NCI-H2029 (cell line): ENCODE measurements around the gene CCDC34.
A peak's percentile ranks its signal among the peaks of the same experiment; 100 is the strongest.

Experiments used
- DNase-seq: peaks from one replicate; lab custom pipeline; 2025; lab: John Stamatoyannopoulos, UW

Gene CCDC34, protein sequence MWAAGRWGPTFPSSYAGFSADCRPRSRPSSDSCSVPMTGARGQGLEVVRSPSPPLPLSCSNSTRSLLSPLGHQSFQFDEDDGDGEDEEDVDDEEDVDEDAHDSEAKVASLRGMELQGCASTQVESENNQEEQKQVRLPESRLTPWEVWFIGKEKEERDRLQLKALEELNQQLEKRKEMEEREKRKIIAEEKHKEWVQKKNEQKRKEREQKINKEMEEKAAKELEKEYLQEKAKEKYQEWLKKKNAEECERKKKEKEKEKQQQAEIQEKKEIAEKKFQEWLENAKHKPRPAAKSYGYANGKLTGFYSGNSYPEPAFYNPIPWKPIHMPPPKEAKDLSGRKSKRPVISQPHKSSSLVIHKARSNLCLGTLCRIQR

DNA sequence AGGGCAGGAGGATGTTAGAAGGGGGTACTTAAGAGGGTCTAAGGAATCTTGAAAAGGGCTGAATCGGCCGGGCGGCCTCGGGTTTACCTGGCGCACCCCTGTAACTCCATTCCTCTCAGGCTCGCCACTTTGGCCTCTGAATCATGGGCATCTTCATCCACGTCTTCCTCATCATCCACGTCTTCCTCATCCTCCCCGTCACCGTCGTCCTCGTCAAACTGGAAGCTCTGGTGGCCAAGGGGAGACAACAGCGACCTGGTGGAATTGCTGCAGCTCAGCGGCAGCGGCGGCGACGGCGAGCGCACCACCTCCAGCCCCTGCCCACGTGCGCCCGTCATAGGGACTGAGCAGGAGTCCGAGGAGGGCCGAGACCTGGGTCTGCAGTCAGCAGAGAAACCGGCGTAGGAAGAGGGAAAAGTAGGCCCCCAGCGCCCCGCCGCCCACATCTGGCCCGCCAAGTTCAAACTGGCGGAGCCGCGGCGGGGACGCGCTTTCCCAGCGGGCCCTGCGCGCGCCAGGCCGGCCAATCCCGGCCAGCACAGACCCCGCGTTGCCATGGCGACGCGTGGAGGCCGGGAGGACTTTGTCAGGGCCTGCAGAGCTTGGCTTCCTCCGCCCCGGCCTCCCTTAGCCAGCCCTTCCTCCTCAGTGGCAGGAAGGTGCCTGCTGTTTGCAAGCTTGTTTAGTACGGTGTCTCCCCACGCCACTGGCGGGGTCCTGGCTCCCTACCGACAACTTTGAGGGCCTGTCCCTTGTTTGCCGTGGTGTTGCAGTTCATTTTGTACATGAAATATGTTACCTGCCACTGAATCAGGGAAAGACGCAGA is at the start of gene CCDC34:
Gene CCDC34, minus strand, starts transcription at position 467 of the 827 bp plus-strand sequence. Its CDS starts 21 bp downstream, at position 446.
- DNase-seq = peak; percentile 95

DNA sequence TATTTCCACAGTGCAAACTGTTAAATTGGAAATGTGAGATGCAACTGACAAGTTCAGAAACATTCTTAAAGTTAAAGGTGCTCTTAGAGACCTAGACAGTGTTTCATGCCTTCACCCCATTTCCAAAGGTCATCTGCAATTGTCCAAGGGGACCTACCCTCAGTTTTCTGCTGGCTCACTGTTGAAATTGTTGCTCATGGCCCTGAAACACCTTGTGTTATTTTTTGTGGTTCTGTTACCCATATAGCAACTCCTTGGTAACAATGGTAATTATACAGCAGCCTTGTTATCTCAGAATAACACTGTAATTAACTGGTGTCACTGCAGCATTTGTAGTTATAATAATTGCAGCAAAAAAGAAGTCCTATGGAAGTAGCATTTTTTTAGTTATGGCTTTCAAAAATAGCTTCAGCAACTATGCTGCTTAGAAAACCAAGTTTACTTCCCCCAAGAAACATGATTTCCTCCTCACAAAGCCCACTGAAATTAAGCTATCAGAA is 49.2 kb upstream of the CCDC34 start:
- no peak for DNase-seq

DNA sequence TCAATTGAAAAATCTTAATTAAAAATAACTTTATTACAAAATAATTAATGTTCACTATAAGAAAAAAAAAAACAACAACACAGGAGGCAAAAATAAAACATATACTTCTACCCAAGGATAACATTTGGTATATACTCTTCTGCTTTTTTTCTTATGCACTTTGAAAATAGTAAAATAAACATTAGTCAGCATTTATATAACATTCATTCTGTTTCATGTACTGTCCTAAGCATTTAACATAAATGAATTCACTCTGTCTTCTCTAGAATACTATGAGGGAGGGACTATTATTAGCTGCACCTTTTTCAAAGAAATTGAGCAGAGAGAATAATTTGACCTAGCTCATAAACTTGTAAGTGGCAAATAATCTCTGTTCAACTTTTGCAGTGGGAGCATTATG is 48.3 kb upstream of the CCDC34 start:
- DNase-seq = no peak

DNA sequence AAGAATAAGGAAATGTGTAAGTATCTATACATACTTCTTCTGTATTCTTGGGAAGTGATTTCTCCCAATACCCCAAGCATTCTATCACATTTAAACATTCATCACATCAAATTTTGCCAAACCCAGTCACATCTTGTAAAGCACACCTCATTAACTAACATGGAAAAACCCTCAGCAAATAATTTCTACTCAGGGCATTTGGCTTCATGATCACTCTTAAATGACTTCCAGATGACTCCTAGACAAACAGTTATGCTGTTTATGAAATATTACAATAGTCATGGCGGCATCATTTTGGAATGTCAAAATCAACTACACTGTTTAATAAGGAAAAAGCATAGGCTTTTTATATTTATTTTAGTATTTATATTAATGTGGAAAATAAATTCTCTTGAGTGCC is 47.3 kb upstream of the CCDC34 start:
- no peak for DNase-seq

DNA sequence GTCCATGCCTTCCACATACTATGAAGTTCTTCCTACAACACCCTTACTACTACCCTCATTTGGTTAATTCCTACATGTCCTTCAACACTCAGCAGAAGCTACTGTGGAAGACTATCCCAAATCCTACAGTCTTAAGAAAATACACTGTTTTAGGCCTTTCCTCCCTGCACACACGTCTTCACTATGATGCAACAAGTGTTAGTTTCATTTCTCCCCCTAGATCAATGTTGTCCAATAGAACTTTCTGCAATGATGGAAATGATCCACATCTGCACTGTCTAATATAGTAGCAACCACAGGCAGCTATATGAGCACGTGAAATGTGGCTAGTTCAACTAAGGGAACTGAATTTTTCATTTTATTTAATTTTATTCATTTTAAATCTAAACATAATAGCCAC is 46.7 kb upstream of the CCDC34 start:
- no peak for DNase-seq

DNA sequence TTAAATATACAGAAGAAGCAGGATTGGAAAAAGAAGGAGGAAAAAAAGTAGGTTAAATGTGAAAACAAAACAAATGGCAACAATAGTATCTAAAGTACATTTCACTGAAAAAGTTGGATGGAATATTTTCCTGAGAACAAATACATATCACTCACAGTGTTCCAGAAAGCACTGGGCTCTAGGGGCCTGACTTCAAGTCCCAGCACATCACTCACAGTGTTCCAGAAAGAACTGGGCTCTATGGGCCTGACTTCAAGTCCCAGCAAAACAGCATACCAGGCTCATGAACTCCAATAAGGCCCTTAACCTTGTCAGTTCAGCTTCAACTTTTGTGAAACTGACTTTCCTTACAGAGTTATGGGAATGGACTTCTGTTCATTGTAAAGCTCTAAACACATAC is 46.0 kb upstream of the CCDC34 start:
- DNase-seq = no peak

DNA sequence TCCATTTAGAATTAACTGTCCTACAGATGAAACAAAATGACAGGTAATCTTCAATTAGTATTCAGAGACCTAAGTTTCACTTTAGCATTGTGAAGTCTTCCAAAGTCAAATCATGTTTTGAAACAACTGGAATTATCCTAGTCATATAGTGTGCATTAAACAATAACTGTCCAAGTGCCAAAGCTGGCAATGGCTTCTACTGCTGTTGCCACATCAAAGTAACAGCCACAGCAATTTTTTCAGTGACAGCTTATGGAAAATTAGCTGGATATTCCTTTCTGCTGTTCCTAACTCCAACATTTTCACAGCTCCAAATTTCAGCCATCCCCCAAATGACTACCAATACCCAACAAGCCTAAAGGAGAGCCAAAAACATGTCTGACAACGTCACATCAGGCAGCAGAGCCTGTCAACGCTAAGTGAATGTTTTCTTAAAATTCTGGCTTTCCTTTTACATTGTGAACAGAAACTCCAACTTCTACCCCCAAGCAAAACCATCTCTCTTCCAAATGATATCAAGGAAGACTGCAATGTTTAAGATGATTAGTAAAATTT is 45.3 kb upstream of the CCDC34 start:
- no peak for DNase-seq

DNA sequence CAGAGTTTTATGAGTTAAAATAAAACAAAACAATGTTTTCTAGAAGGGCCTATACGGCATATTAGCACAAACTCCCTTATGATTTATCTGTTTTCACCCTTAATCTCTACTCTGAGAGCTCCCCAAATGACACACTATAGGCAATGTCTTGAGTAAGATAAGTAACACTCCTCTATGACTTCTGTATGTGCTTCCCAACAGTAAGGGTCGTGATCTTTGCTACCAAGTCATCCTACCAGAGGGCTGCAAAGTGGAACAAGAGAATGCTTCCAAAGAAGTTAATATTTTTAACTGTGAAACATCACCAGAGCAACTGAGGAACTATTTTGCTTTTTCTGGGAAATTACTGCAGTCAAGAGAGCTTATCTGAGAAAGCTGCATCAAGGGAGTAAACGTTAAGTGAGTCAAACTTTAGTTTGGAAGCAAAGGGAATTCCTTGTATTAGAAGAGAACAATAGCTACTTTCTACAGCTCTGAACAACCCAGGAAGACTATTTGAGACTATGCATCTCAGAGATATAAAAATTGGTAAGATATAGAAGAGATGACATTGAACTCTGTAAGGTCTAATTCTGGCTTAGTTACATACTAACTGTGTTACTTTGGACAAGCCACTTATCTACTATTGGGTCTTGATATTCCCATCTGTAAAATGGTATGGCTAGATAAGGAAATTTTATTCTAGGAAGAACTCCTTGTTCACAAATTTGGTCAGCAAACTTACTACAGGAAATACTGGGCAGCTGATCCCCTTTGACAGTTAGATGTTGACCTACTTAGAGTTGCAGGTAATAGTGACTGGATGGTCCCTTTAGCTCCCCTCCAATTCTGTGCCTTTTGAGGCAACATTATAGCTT is 43.7 kb upstream of the CCDC34 start:
- DNase-seq = no peak

DNA sequence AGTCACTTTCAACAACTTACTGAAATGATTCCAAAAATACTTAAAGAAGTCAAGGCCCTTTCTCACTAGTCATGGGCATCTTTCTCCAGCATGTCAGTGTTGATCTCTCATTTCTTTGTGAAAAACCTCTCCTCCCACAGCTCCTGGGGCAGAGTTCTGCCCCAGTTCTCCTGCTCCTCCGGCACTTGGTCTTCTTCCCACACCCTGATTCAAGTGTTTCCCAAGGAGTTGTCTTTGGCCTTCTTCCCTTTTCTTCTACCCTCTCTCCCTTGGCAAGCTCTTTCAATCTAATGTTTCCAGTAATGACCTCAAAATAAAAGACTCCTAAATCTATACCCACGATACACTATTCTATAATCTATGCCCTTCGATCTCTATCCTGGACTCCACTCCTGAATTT is 42.1 kb upstream of the CCDC34 start:
- DNase-seq = no peak

DNA sequence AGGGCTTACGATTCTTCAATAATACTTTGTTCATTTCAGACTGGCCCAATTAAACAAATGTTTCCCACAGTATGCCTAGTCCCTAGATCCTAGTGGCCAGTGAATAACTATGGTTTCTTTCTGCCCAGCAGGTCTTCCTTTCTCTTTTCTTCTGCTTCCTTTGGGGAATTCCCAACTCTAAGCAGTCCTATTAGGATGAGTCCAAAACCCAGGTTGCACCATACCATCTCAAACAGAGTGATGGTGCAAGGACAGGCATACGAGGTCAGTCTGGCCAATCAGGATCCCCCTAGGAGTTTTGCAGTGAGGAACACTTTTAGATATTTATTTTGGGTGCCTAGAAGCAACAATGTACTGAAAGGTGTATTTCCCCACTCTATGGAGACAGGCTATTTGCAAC is 41.4 kb upstream of the CCDC34 start:
- no peak for DNase-seq

DNA sequence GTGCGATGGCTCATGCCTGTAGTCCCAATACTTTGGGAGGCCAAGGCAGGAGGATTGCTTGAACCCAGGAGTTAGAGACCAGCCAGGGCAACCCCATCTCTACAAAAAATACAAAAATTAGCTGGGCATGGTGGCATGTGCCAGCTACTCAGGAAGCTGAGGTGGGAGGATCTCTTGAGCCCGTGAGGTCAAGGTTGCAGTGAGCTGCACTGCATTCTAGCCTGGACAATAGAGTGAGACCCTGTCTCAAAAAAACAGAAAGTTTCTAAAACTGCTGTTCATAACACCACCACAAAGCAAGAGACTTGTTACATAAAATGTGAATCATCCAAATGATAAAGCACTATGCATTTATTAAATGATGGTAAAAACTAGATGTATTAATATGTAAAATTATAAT is 40.2 kb upstream of the CCDC34 start:
- no peak for DNase-seq

DNA sequence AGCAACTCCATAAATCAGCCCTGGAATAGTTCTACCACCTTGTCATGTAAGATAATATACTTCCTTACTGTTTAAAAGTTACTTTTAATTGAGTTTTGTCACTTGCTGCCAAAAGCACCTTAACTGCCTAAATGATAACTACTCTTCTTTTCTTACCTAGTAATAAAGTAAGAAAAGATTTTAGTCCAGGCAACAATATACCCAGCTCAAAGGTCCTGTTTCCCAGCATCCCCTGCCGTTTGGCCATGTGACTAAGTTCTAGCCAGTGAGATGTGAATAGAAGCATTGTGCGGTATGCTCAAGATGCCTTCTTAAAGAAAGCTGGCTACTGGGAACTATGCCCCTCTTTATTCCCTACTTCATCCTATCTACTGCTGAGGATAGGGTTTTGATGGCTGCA is 39.4 kb upstream of the CCDC34 start:
- DNase-seq = no peak

DNA sequence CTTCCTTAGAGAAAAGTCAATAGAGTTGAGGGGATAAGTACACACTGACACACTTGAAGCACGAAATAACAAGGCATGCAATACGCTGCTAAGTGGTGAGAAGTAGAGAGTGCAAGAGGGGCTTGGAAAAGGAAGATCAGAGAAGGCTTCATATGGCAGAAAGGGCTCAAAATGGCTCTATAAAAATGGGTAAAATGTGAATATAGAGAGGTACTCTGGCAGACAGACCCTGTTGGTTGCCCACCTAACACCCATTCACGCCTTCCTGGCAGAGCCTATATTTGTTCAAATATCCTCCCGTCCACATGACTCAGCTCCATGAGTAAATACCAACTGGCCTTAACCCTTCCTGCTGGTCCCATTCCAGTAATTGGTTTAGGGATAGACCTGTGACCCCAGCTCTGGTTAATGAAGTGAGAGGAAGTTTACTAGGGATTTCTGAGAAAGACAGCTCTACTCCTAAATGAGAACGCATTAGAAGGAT is 38.9 kb upstream of the CCDC34 start:
- no peak for DNase-seq

DNA sequence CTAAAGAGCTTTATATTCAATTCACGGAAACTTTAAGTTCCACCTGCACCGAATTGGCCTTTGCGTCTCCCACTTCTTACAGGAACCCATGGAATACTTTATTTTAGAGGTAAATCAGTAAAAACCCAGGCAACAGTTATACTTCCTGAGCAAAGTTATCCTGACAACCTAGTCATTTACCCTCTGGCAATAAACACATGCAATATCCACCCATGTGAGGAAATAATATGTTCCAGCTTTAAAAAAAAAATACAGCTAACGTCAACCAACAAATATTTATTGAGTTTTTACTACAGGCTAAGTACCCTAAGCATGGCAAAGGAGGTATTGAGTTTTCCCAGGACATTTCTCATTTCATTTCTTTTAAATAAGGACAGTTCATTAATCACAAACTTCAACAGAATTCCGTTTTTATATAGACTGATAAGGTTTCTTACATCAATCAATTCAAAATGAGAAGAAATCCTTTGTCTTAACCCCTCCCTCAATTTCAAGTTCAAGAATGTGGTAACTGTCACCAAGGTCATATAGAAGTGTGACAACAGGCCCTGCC is 38.3 kb upstream of the CCDC34 start:
- no peak for DNase-seq

DNA sequence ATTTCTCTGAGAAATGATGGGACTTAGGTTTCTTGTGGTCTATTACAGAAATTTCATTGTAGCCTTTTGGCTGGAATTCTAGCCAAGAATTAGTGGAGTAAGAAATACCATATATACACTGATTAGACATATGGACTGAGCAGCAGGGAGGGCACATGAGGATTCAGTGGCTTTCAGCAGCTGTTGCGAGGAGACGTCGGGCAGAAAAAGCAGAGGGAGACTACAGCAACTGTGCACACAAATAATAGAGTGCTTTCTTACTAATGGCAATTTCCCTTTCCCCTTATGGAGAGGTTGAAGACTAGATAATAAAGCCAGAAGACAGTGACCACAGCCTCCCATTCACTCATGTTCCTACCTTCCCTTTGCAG is 35.4 kb upstream of the CCDC34 start:
- no peak for DNase-seq

DNA sequence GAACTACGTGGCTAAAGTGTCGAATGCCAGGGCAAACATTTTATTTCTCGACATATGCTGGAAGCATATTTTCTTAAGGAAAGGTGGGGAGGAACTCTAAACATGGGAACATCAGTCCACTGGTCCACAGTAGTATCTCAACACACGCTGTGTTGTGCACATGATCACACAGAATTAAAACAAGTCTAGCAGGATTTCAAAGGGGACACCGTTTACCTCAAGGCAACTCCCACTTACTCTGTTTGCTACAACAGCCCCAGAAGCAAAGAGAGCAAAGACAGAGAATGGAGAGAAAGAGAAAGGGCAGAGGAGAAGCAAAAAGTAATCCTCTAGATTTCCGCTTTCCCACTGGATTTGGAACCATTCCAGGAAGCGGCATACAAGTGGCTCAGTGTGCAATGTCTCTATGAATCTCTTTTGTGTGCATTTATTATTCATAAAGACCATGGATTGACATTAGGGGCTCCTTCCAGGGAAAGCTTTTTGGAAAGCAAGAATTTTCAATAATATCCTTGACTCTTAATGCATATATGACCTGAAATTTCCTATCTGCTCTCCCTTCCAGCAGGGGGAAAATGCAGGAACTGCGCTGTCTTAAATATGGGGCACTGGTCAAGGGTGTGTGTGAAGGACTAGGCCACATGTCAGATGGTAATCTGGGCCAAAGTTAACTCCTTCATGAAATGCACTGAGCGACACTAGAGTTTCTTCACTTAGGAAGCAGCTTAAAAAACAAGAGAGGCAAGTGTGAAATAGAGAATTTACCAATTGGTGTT is 34.8 kb upstream of the CCDC34 start:
- DNase-seq = no peak

DNA sequence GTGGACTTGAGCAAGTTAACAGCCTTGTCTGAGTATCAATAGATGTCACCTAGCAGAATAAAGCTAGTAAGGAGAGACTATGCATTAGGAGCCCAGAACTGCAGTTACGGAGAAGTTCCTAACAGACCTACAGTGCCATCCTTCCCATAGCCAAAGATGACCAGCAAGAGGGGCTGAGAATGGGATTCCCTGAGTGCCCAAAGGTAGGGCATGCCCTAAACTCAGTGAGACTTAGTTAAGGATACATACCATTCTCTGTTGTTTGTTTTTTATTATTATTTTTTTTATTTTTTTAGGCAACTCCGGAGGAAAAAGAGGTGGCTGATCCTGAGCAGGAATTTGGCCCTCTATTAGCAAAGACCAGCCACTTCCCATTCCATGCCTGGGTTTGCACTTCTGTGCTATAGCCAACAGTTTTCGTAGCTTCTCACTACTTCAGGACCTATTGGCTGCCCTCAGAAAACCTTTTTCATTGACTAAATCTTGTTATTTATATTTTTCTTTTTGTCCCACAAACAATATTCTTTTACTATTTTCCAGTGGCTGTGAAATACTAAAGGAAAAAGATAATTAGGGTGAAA is 33.3 kb upstream of the CCDC34 start:
- DNase-seq = no peak

DNA sequence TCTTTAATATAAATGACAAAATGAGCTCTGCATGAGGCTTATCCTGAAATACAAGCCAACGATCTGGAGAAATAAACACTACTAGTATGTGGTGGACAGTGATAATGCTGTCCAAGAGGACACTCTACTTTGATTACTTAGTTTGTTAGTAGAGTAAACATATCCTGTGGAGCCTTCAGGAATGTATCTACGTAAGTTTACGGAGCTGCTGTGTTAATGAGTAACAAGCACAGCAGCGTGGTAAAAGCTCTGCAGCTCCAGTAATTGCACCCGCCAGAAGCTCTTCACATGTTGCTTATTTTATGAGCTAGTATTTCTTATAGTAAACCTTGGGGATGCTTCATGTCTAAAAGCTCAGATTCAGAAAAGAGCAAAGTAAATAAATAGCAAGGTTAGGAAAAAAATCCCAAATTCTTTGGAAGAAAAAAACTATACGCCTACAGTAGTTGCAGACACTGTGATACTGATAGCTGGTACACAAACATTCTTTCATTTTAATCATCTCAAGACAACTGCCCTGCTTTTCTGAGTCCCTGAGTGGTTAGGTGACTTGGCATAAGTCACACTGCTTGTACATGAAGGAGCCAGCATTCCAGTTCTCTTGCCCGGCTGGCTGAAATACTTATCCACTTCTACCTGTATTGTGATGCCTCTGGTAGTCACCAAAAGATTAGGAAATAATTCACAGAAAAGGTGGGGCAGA is 32.7 kb upstream of the CCDC34 start:
- peak; percentile 32 for DNase-seq

DNA sequence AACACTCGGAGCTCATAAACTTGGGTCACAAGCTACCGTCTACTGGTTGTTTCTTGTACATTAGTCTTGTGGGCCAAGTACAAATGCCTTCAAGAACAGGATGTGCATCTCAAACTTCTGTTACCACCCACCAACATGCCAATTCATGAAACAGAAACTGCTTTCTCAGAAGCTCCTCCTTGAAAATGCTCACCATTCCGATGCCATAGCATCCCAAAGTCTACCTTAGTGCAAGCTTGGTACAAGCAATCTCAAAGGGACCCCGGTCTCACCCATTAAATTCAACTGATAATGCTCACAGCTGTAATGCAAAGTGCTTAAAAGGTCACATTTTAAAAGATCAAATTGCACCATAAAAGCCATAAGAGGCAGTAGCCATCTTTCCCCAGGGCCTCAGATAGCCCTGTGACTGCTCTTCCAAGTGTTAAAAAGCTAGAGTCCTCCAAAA is 31.8 kb upstream of the CCDC34 start:
- DNase-seq = no peak
